ENCODE measurements around the gene LARGE1.

The LARGE1 gene

GRCh38 chr22:33648478-33648877 is 271.8 kb downstream of the LARGE1 start:
- FAIRE-seq, result no peak

- no peak for FAIRE-seq
These were observed 279.4 kb downstream of the LARGE1 start for GRCh38 chr22:33640900-33641299.

- no peak for FAIRE-seq
These were observed 280.6 kb downstream of the LARGE1 start for GRCh38 chr22:33639588-33640254.

- FAIRE-seq, result no peak
These were observed 284.5 kb downstream of the LARGE1 start for GRCh38 chr22:33635766-33636165.

- FAIRE-seq, result no peak
These were observed 288.5 kb downstream of the LARGE1 start for GRCh38 chr22:33631777-33632176.

- FAIRE-seq, result no peak
These were observed 294.3 kb downstream of the LARGE1 start for GRCh38 chr22:33625959-33626358.

- FAIRE-seq, result no peak
These were observed 300.2 kb downstream of the LARGE1 start for GRCh38 chr22:33620085-33620484.

- FAIRE-seq, result no peak
These were observed 313.8 kb downstream of the LARGE1 start for GRCh38 chr22:33606504-33606903.

GRCh38 chr22:33605666-33606065 is 314.6 kb downstream of the LARGE1 start:
- no peak for FAIRE-seq

- FAIRE-seq, result no peak
These were observed 315.1 kb downstream of the LARGE1 start for GRCh38 chr22:33605221-33605620.

GRCh38 chr22:33601062-33601461 is 319.2 kb downstream of the LARGE1 start:
- no peak for FAIRE-seq

GRCh38 chr22:33600595-33600994 is 319.7 kb downstream of the LARGE1 start:
- no peak for FAIRE-seq

GRCh38 chr22:33600113-33600512 is 320.2 kb downstream of the LARGE1 start:
- FAIRE-seq, result no peak

- FAIRE-seq, result no peak
These were observed 320.7 kb downstream of the LARGE1 start for GRCh38 chr22:33599596-33599995.

GRCh38 chr22:33598821-33599220 is 321.5 kb downstream of the LARGE1 start:
- no peak for FAIRE-seq

GRCh38 chr22:33597274-33597985 is 322.8 kb downstream of the LARGE1 start:
- no peak for FAIRE-seq

- FAIRE-seq, result no peak
These were observed 326.5 kb downstream of the LARGE1 start for GRCh38 chr22:33593818-33594217.

- FAIRE-seq, result no peak
These were observed 328.3 kb downstream of the LARGE1 start for GRCh38 chr22:33591946-33592345.

GRCh38 chr22:33589297-33589696 is 331.0 kb downstream of the LARGE1 start:
- FAIRE-seq, result no peak

- no peak for FAIRE-seq
These were observed 331.4 kb downstream of the LARGE1 start for GRCh38 chr22:33588860-33589259.

GRCh38 chr22:33584152-33584551 is 336.1 kb downstream of the LARGE1 start:
- no peak for FAIRE-seq

GRCh38 chr22:33582822-33583400 is 337.4 kb downstream of the LARGE1 start:
- FAIRE-seq, result no peak

GRCh38 chr22:33580310-33580709 is 340.0 kb downstream of the LARGE1 start:
- FAIRE-seq, result no peak

GRCh38 chr22:33579448-33580093 is 340.7 kb downstream of the LARGE1 start:
- no peak for FAIRE-seq

Measured in TTC549 (cell line).